B cell (primary cell): Measurements from ENCODE around the gene COMMD1. TPM values are rescaled to one million over a fixed set of nuclear protein-coding genes. Genes with fewer than 3 reads are reported as not detected.

Experiments
- ATAC-seq: fragments of 200-7000 bp; cut with Tn5 transposase; one replicate; pipeline ENCODE4 v1.10.0; 2021; ENCODE audit warnings: low read depth, mild to moderate bottlenecking, moderate number of reproducible peaks, moderate library complexity
- CTCF ChIA-PET: fragments of 350-600 bp; sonication (Branson Sonifier 250); formaldehyde crosslinking; loops from one replicate; lab custom pipeline; 2021; ENCODE audit warnings: antibody characterized with exemption, inconsistent platforms; lab: Charles Lee
- POLR2A ChIA-PET: fragments of 350-600 bp; sonication (Branson Sonifier 250); formaldehyde crosslinking; loops from one replicate; lab custom pipeline; 2021; ENCODE audit warnings: antibody characterized with exemption; lab: Charles Lee
- DNase-seq: peaks from one replicate; pipeline ENCODE4 v3.0.0; 2013
- H2AFZ ChIP-seq: 2 replicates; pipeline ENCODE4 v1.6.1; 2012; ENCODE audit warnings: mild to moderate bottlenecking, low read depth, low read length; ENCODE audit not compliant: insufficient read depth, poor library complexity, severe bottlenecking
- H3K27ac ChIP-seq, 2 donors: 1 replicate in 1 of 2; 2 replicates in 1 of 2; pipeline ENCODE4 v1.5.1; 2012 to 2013; ENCODE audit warnings: low read length in 2 of 2, mild to moderate bottlenecking in 2 of 2, moderate library complexity in 1 of 2
- H3K27me3 ChIP-seq, 4 experiments: fragments of 200-600 bp in 1 of 4; sonication (generic) in 1 of 4; replicated peaks in 1 of 4; 1 replicate in 2 of 4; 2 replicates in 2 of 4; pipeline versions ENCODE4 v1.6.1 to v1.7.0; 2013 to 2016; ENCODE audit warnings: low read length in 3 of 4, mild to moderate bottlenecking in 2 of 4, mixed read lengths in 1 of 4, moderate library complexity in 1 of 4; ENCODE audit not compliant: insufficient read depth in 4 of 4, control insufficient read depth in 3 of 4; ENCODE audit errors: control extremely low read depth in 1 of 4
- H3K36me3 ChIP-seq, 2 experiments: replicated peaks in 1 of 2; 1 replicate in 1 of 2; 2 replicates in 1 of 2; pipeline versions ENCODE4 v1.6.1 to v1.7.1; 2013; ENCODE audit warnings: low read length in 1 of 2; ENCODE audit not compliant: insufficient read depth in 2 of 2, control insufficient read depth in 1 of 2; ENCODE audit errors: control extremely low read depth in 1 of 2, extremely low read depth in 1 of 2
- H3K4me1 ChIP-seq, 2 donors: fragments of 200-600 bp in 1 of 2; sonication (generic) in 1 of 2; 1 replicate in 1 of 2; 2 replicates in 1 of 2; pipeline versions ENCODE4 v1.5.1 to v1.6.1; 2013 to 2017; ENCODE audit warnings: low read length in 2 of 2; ENCODE audit not compliant: control insufficient read depth in 2 of 2, insufficient read depth in 2 of 2
- H3K4me2 ChIP-seq: replicated peaks from 2 replicates; pipeline ENCODE3; 2012; ENCODE audit warnings: mild to moderate bottlenecking, low read depth, low read length; ENCODE audit not compliant: poor library complexity, severe bottlenecking
- H3K4me3 ChIP-seq, 5 experiments: fragments of 200-600 bp in 1 of 5; sonication (generic) in 1 of 5; 1 replicate in 3 of 5; 2 replicates in 2 of 5; pipeline versions ENCODE4 v1.5.1 to v1.7.0; 2011 to 2016; ENCODE audit warnings: low read length in 4 of 5, mild to moderate bottlenecking in 4 of 5, low read depth in 2 of 5, control low read depth in 1 of 5, moderate library complexity in 1 of 5; ENCODE audit not compliant: insufficient read depth in 1 of 5; ENCODE audit errors: control extremely low read depth in 1 of 5, extremely low read depth in 1 of 5
- H3K79me2 ChIP-seq: fragments of 200-600 bp; sonication (generic); one replicate; pipeline ENCODE4 v1.6.0; 2016; ENCODE audit warnings: low read length; ENCODE audit not compliant: control insufficient read depth, insufficient read depth
- H3K9ac ChIP-seq: fragments of 200-600 bp; sonication (generic); 2 replicates; pipeline ENCODE4 v1.6.1; 2017; ENCODE audit warnings: mild to moderate bottlenecking, low read length, moderate library complexity
- H3K9me3 ChIP-seq, 3 donors: one replicate each; pipeline versions ENCODE4 v1.6.1 to v1.7.1; 2013; ENCODE audit warnings: low read length in 2 of 3; ENCODE audit not compliant: control insufficient read depth in 2 of 3, insufficient read depth in 1 of 3; ENCODE audit errors: control extremely low read depth in 1 of 3
- H4K20me1 ChIP-seq: 2 replicates; pipeline ENCODE4 v1.6.0; 2012; ENCODE audit warnings: mild to moderate bottlenecking, low read length; ENCODE audit not compliant: insufficient read depth, control insufficient read depth, poor library complexity, severe bottlenecking
- H3K27ac Mint-ChIP-seq: one replicate; pipeline ENCODE4 v1.8.0; 2021; ENCODE audit warnings: mixed read lengths
- H3K27me3 Mint-ChIP-seq: one replicate; pipeline ENCODE4 v1.8.0; 2021; ENCODE audit warnings: mixed read lengths
- H3K4me1 Mint-ChIP-seq: one replicate; pipeline ENCODE4 v1.8.0; 2021; ENCODE audit warnings: mixed read lengths
- H3K4me3 Mint-ChIP-seq: one replicate; pipeline ENCODE4 v1.8.0; 2021; ENCODE audit warnings: mixed read lengths
- H3K9me3 Mint-ChIP-seq: one replicate; pipeline ENCODE4 v1.8.0; 2022; ENCODE audit warnings: mixed read lengths; ENCODE audit not compliant: insufficient read depth
- CTCF ChIP-seq: fragments of 200-600 bp; IDR thresholded peaks from one replicate; pipeline ENCODE4 v1.8.0; 2022; ENCODE audit warnings: antibody characterized with exemption, mild to moderate bottlenecking
- EZH2 ChIP-seq: IDR thresholded peaks from 2 replicates; pipeline ENCODE4 v1.6.1; 2012; ENCODE audit warnings: borderline replicate concordance, low read depth, mild to moderate bottlenecking, moderate library complexity, low read length; ENCODE audit not compliant: insufficient read depth, poor library complexity, severe bottlenecking
- WGBS: methylation state at CpG from one replicate; pipeline ENCODE4 v1.1.5; 2013; ENCODE audit warnings: missing lambda C conversion rate; ENCODE audit not compliant: insufficient coverage; 5-methylcytosine and 5-hydroxymethylcytosine counted together
- intact Hi-C: fragments of 100-400 bp; cut with micrococcal nuclease; formaldehyde crosslinking; loops from one replicate; pipeline ENCODE4 v1.10.0; 2022
- polyA plus RNA-seq: library from polyadenylated mRNA; depleted of rRNA; stranded (reverse); fragments of >200 nt; gene quantifications from 2 replicates; pipeline ENCODE4 v1.2.3, GENCODE V29; 2012
- total RNA-seq, 2 donors: library from RNA; stranded (reverse); fragments of 120-200 nt in 1 of 2; gene quantifications; 1 replicate in 1 of 2; 2 replicates in 1 of 2; pipeline versions ENCODE4 v1.2.3 to v1.2.4, GENCODE V29; 2013 to 2022

COMMD1 gene
- total and polyA plus RNA-seq, 2 donors (not counting 1 experiment from before 2014, with no cell fraction given), result 20.6 to 25.1 TPM

GRCh38 chr2:61994531-61994930, 89.1 kb downstream of the COMMD1 start:
- H3K79me2 ChIP-seq, result peaks cover 25% of the 10 kb centered on the region
- H4K20me1 ChIP-seq, result no peaks in the 10 kb centered on the region
- TF ChIP-seq CTCF, result no peak
- no peak for TF ChIP-seq EZH2
- DNase-seq (no peak), ATAC-seq (no peak)
- Mint-ChIP-seq H3K27ac (no peak overlapping the region), H3K4me3 (no peak overlapping the region), H3K27me3 (no peaks in the 10 kb centered on the region), H3K4me1 (peaks cover 2% of the 10 kb centered on the region), H3K9me3 (no peaks in the 10 kb centered on the region)
- H3K36me3 ChIP-seq, result no peaks in the 10 kb centered on the region
- no peak overlapping the region for H2AFZ ChIP-seq
- no peak overlapping the region for H3K27ac ChIP-seq
- WGBS, result 100% methylated on average over 1 of the region's 1 CpG
- no peaks in the 10 kb centered on the region for H3K27me3 ChIP-seq
- intact Hi-C loops, result no loop called here
- H3K9me3 ChIP-seq, result no peaks in the 10 kb centered on the region
- POLR2A ChIA-PET, result no interaction called here
- H3K4me2 ChIP-seq, result no peak overlapping the region
- H3K4me1 ChIP-seq, result no peaks in the 10 kb centered on the region
- H3K9ac ChIP-seq, result no peak overlapping the region
- H3K4me3 ChIP-seq, result no peak overlapping the region
- CTCF ChIA-PET, result interaction anchor here (0.6 to 6.4 kb wide), 6 partner anchors 13 to 463 kb away, joined by 3 to 105 read pairs (median 3); no protein-coding TSS in a partner anchor

- WGBS, result 77% methylated on average over 4 of the region's 4 CpGs
- intact Hi-C loops, result no loop called here
- TF ChIP-seq EZH2 (no peak), CTCF (no peak)
- H3K27me3 ChIP-seq, result no peaks in the 10 kb centered on the region
- H3K9me3 ChIP-seq, result no peaks in the 10 kb centered on the region
- H3K9me3 Mint-ChIP-seq, result no peaks in the 10 kb centered on the region
- ChIA-PET POLR2A (no interaction called here), CTCF (interaction anchor here (1.1 to 6.4 kb wide), 3 partner anchors 12 to 442 kb away, joined by 3 to 105 read pairs (median 3); no protein-coding TSS in a partner anchor)
- ATAC-seq, result no peak
- no peaks in the 10 kb centered on the region for H3K36me3 ChIP-seq
- no peaks in the 10 kb centered on the region for H4K20me1 ChIP-seq
- H3K4me1 ChIP-seq, result no peaks in the 10 kb centered on the region
- H2AFZ ChIP-seq, result no peak overlapping the region
- H3K9ac ChIP-seq, result no peak overlapping the region
- DNase-seq, result no peak
- no peaks in the 10 kb centered on the region for H3K27me3 Mint-ChIP-seq
- peaks cover 25% of the 10 kb centered on the region for H3K79me2 ChIP-seq
- H3K27ac ChIP-seq, result no peak overlapping the region
- no peak overlapping the region for H3K4me3 Mint-ChIP-seq
- H3K4me1 Mint-ChIP-seq, result peaks cover 2% of the 10 kb centered on the region
- no peak overlapping the region for H3K27ac Mint-ChIP-seq
- no peak overlapping the region for H3K4me2 ChIP-seq
- no peak overlapping the region for H3K4me3 ChIP-seq
These were observed 89.6 kb downstream of the COMMD1 start for GRCh38 chr2:61995065-61995464.
